Measurements from ENCODE around the gene ACER1.
A peak's percentile ranks its signal among the peaks of the same experiment; 100 is the strongest.
"Not testable (repeated sequence)": the region's sequence is repeated elsewhere in the genome, so short reads cannot be mapped to it uniquely, and the experiment has no call there.

Gene ACER1, protein sequence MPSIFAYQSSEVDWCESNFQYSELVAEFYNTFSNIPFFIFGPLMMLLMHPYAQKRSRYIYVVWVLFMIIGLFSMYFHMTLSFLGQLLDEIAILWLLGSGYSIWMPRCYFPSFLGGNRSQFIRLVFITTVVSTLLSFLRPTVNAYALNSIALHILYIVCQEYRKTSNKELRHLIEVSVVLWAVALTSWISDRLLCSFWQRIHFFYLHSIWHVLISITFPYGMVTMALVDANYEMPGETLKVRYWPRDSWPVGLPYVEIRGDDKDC

DNA sequence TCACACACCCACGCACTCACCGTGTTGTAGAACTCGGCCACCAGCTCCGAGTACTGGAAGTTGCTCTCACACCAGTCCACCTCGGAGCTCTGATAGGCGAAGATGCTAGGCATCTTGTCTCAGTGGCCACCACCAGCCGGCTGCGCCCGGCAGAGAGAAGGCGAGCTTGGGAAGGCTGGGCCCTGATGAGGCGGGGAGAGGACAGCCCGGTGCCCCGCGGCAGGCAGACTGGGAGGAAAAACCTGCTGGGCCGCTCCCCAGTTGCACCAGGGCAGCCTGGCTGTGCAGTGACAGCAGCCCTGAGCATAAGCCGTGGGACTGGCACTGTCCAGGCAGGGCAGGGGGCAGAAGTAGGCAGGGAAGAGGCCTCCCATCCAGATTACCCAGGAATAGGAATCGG, at the start of gene ACER1:
TSS of gene ACER1 (minus strand) at position 174 of the 400 bp plus-strand sequence. CDS start at position 113, 61 bp downstream.
- DNase-seq (ENCODE audit: low spot score) = no peak

DNA sequence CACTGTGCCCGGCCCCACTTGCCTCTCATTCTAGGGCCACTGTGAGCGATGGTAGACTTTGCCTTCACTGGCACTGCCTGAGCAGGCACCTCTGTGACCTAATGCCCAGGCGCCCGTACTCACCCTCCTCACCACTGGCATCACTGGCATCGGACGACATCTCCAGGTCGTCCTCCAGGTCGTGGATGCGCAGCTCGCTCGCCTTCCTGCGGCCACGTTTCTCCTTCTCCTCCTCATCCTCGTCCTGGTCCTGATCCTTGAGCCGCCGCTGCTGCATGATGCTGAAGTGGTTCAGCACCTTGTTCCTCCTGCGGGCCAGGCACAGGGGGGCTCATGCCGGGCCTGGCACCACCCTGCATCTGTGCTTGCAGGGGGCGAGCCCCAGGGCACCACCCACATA, 49.8 kb upstream of the ACER1 start:
- DNase-seq (ENCODE audit: low spot score) = no peak

DNA sequence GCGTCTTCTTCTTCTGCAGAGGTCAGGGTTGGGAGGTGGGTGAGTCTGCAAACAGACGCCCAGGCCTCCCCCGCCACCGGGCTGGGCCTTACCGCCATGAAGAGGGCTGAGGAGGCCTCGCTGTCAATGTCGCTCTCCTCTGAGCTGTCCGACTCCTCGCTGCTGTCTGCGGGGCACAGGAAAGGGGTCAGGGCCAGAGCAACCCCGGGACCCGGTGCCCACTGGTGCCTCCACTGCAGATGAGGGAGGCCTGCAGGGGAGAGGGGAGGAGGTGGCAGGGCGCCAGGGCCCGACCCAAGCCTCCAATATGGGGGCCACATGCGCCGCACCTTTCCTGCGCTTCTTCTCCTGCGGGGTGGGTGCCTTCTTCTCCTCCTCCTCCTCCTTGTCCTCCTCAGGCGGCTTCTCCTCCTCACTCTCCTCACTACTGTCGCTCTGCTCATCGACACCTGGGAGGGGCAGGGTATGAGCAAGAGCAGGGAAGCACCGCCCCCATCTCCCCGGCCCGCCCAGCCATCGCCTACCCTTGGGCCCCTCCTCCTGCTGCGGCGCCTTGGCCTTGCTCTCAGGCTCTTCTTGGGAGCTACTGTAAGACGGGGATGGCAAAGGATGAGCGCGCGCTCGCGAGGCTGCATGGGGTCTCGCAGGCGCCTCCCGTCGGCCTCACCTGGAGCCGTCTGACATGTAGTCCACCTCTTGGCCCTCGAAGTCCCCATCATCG, 47.8 kb upstream of the ACER1 start:
- DNase-seq (ENCODE audit: low spot score) = no peak

DNA sequence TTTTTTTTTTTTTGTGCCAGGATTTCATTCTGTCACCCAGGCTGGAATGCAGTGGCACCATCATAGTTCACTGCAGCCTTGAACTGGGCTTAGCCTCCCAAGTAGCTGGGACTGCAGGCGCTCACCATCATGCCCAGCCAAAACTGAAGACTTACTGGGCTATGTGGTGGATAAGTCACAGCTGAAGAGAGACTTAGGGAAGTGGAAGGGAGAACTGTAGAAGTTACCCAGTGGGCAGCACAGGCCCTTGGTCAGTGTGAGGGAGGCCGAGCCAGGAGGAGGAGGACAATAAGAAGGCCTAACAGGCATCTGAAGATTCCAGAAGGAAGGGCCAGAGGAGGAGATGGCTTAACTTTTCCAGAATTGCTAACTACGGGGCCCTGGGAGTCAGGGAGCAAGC, 46.3 kb upstream of the ACER1 start:
- no peak for DNase-seq (ENCODE audit: low spot score)

DNA sequence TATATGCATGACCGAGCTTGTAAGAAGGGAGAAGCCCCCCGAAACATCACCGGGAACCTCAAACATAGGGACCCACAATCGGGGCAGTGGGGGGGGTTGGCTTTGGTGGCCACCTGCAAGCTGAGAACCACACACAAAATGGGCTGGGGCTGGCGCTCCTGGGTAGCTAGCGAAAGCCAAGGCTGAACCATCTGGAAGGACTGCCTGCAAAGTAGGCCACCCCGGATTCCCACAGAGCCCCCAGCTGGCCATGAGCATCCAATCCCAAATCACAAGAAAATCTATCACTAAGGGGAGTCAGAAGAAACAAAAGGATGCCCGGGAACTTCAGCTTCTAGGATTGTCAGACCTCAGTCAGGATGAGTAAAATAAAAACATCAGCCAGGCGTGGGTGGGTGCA, 45.1 kb upstream of the ACER1 start:
- no peak for DNase-seq (ENCODE audit: low spot score)

DNA sequence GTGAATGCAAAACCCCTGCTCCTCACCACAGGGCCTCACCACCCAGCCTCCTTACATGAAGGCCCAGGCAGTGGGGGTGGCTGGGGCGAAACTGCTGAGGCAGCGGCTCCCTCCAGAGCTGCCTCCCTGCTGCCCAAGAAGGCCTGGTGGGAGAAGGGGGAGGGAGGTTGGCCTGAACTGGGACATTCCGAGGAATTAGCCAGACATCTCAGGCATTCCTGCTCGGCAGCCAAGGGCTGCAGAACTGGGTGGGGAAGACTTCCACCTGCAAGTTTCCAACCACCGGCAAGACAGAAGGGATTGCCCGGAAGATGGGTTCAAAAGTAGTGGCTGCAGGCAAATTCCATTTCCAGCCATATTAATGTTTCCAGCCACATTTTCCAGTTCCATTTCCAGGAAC, 44.6 kb upstream of the ACER1 start:
- DNase-seq (ENCODE audit: low spot score) = no peak

DNA sequence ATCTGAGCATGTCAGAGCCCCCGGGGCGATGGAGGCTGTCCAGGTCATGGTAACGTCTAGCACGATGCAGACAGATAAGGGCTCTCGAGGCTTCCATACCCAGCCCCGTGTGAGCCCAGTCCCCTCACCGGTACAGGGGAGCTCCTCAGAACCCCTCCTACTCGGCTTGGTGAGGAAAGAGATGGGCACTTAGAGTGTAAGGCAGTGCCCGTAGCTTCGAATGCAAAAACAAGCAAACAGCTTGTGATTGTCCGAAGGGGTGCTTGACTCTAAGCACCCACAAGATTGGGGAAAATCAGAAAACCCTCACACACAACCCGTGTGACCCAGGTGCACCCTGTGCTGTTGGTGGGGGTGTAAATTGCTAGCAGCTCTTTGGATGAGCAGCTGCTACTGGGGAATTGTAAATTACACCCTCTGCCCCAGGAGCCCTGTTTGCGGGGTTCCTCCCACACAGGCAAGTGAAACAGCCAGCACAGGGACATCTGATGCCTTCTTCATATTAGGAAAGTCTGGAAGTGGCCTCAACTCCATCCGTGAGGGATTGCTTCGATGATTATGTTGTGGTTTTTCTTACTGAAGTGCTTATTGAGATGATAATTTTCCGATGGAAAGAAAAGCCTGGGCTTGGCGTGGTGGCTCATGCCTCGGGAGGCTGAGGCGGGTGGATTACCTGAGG, 43.2 kb upstream of the ACER1 start:
- no peak for DNase-seq (ENCODE audit: low spot score)

DNA sequence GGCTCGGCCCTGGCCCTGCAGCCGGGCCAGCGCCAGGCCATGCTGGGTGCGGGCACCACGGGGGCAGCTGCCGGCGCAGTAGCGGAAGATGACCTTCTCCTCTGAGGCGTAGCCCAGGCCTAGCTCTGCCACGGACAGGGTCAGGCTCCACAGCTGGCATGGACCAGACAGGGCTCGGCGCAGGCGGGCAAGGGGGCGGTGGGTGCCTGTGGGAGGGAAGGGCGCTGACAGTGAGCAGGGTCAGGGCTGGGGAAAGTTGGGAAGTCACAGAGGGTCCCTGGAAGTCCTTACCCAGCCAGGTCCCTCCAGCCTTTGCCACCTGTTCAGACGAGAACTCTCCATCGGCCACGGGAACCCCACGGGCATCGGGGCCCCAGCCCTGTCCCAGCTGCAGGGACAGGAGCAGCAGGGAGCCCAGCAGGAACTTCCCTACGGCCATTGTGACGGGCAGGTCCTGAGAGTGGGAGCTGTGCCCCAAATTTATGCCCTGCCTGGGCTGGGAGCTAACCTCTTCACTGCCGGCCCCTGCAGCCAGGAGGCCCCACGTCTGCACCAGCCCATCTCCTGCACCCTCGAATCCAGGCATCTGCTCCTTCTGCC, 42.1 kb upstream of the ACER1 start, which contains the start of gene PSPN:
TSS of gene PSPN (minus strand) at position 523 of the 600 bp plus-strand sequence. CDS start at position 439, 84 bp downstream.
- DNase-seq (ENCODE audit: low spot score) = no peak

DNA sequence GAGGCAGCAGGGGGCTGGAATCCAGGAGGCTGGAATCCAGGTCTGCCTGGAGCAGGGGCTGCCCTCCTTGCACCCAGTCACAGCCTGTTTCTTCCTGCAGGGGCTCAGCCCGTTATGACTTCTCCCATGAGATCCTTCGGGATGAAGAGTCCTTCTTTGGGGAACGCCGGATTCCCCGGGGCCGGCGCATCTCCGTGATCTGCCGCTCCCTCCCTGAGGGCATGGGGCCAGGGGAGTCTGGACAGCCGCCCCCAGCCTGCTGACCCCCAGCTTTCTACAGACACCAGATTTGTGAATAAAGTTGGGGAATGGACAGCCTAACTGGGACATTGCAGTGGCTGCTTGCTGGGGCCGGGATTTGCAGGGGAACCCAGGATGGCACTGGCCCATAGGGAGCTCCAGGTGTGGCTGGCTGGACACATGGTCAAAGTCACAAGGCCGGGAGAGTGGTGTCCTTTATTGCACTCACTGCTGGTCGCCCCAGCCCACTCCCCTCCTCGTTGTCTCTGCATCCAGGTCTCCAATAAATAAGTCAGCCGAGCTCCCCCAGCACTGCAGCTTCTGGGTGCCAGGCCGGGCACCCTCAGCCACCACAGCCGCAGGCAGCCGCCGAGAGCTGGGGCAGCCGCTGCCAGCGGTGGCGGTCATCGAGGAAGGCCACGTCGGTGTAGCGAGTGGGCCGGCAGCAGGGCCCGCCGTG, 41.4 kb upstream of the ACER1 start:
- no peak for DNase-seq (ENCODE audit: low spot score)

DNA sequence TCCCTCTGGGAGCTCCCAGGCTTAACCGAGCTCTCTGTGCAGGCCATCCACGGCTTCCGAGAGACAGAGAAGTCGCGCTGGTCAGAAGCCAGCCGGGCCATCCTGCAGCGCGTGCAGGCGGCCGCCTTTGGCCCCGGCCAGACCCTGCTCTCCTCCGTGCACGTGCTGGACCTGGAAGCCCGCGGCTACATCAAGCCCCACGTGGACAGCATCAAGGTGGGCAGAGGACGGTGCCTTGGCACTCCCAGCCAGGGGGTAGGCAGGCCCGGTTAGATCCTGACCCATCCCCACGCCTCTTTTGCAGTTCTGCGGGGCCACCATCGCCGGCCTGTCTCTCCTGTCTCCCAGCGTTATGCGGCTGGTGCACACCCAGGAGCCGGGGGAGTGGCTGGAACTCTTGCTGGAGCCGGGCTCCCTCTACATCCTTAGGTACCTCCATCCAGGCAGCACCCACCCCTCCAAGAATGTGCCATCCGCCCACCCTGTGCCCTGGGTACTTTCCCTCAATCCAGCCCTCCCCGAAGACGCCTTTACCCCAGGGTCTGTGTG, 40.8 kb upstream of the ACER1 start:
- no peak for DNase-seq (ENCODE audit: low spot score)

DNA sequence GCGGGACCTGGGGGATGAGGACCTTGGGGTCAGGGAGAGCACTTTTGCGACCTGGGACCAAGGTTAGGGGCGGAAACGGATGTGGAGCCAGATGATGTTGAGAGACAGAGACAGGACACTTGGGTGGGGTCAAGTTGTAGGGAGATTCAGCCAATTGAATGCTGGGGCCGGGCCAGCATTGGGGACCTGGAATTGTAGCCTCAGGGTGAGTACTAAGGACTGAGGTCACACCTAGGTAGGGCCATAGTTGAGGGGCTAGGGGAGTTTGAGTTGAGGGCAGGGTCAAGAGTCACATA, 40.3 kb upstream of the ACER1 start:
- DNase-seq (ENCODE audit: low spot score) = no peak

DNA sequence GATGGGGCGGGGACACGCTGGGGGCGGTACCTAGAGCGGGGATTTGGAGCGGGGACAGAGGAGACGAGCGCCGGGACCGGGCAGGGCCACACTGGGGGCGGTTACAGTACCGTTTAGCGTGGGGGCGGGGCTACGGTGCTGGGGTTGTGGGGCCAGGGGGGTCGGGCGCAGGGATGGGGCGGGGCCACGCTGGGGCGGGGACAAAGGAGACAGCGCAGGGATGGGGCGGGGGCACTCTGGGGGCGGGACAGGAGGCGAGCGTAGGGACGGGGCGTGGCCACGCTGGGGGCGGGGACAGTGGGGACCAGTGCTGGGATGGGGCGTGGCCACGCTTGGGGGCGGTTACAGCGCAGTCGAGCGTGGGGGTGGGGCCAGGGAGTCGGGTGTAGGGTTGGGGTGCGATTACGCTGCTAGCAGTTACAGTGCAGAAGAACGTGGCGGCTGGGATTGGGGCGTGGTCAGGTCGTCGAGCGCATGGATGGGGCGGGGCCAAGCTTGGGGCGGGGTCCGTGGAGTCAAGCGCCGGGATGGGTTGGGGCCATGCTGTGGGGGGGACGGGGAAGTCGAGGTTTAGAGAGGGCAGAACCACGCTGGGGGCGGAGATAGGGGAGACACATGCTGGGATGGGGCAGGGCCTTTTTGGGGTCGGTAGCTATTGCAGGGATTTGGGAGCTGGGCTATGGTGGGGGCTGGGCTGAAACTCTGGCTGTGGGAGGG, 39.8 kb upstream of the ACER1 start:
- DNase-seq (ENCODE audit: low spot score) = peak; percentile 97

DNA sequence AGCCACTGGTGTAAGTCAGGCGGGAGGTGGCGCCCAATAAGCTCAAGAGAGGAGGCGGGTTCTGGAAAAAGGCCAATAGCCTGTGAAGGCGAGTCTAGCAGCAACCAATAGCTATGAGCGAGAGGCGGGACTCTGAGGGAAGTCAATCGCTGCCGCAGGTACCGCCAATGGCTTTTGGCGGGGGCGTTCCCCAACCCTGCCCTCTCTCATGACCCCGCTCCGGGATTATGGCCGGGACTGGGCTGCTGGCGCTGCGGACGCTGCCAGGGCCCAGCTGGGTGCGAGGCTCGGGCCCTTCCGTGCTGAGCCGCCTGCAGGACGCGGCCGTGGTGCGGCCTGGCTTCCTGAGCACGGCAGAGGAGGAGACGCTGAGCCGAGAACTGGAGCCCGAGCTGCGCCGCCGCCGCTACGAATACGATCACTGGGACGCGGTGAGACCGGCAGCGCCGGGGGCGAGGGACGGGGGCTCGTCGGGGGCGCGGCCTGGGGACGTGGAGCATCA, 39.2 kb upstream of the ACER1 start, which contains the start of gene ALKBH7:
TSS of gene ALKBH7 (plus strand) at position 201 of the 502 bp plus-strand sequence. CDS start at position 228, 27 bp downstream.
- DNase-seq (ENCODE audit: low spot score) = peak; percentile 100

DNA sequence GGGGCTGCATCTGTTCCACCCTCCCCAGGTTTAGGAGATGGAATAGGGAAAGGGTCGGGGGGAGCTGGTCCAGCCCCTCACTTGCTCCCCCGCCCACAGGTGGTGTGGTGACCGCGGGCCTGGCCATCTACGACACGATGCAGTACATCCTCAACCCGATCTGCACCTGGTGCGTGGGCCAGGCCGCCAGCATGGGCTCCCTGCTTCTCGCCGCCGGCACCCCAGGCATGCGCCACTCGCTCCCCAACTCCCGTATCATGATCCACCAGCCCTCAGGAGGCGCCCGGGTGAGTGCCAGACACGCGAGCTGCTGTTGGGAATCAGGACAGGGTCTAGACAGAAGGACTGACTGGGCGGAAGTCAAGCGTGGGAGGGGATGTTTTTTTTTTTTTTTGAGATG, 30.9 kb upstream of the ACER1 start:
- DNase-seq (ENCODE audit: low spot score) = no peak

DNA sequence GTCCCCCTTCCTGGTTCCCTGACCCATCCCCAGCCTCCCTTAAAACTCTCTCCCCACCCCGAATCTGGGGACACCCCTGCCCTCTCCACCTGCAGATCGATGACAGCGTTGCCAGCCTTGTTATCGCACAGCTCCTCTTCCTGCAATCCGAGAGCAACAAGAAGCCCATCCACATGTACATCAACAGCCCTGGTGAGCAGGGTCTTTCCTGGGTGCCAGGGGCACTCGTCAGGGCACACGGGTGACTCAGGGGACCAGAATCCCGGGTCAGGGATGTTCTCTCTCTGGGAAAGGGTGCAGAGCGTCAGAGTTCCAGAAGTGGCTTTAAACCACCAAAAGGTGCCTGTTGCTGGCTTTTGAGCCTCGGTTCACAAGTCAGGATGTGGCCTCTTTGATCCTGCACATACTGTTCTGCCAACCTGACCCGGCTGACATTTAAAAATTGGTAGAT, 29.0 kb upstream of the ACER1 start:
- no peak for DNase-seq (ENCODE audit: low spot score)

DNA sequence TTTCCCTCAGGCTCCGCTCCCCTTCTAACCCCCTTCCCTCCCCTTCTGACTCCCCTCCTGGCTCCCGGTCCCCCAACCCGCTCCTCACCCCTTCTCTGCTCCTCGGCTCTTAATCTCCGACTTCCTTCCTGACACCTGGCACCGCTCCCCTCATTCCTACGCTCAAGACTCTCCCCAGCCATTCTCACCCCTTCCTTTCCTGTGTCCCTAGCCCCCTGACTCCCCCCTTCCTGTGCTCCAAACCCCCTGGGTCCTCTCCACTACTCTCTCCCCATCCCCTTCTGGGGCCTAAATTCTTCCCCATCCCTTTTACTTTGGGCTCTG, 28.6 kb upstream of the ACER1 start:
- no peak for DNase-seq (ENCODE audit: low spot score)

DNA sequence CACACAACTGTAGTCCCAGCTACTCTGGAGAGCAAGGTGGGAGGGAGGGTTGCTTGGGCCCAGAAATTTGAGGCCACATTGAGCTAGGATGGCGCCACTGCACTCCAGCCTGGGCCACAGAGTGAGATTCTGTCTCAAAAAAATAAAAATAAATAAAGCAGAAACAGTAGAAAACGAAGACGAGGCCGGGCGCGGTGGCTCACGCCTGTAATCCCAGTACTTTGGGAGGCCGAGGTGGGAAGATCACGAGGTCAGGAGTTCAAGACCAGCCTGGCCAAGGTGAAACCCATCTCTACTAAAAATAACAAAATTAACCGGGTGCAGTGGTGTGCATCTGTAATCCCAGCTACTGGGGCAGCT, 27.4 kb upstream of the ACER1 start:
- not testable (repeated sequence) for DNase-seq (ENCODE audit: low spot score)

DNA sequence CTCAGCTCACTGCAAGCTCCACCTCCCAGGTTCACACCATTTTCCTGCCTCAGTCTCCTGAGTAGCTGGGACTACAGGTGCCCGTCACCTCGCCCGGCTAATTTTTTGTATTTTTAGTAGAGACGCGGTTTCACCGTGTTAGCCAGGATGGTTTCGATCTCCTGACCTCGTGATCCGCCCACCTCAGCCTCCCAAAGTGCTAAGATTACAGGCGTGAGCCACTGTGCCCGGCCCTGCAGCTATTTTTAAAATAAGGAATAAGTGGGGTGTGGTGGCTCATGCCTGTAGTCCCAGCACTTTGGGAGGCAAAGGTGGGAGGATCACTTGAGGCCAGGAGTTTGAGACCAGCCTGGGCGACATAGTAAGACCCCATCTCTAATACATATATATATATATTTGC, 27.0 kb upstream of the ACER1 start:
- DNase-seq (ENCODE audit: low spot score) = not testable (repeated sequence)

DNA sequence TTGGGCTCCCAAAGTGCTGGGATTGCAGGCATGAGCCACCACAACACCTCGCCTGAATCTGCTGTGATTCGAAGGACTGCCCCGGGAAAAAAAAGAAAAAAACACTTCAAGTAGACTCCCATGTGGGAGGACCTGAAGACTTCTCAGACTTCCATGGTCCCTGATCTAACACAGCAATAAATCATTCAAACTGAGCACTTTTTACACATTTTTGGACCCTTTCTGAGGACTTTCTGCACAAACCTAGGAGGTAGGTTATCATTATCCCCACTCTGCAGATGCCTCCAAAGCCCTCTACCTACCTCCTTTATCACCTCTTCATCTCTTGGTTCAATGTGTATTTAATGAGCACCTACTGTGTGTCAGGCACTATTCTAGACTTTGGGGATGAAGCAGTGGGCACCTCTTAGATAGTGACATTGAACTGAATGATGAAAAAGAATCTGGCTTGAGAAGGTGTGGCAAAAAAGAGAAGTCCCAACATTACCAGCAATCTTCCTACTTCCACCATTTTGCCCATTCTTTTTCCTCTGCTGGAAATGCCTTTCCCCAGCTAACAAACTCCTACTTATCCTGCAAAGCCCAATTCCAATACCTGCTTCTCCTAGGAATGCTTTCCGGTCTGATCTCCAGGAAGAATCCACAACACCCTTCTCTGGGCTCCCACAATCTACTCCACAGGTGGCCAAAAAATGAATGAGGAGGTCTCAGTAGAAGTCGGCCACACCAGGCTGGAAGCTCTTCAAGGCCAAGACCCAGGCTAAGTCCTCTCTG, 26.3 kb upstream of the ACER1 start:
- no peak for DNase-seq (ENCODE audit: low spot score)

DNA sequence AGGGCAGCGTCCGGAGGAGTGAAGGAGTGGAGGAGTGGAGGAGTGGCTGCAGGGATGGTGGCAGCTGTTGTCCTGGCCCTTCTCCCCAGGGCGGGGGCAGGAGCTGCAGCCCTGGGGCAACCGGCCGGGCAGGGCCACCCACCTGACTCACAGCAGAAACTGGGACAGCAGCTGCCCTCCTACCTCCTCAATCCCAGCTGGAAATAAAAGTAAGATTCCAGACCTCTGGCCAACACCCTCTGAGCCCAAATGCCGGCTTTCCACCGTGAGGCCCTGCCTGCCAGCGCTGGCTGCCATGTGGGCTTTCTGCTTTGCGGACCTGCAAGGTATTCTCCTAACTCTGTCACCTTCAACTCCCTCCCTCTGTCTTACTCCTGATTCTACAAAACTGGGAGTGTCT, 24.6 kb upstream of the ACER1 start:
- no peak for DNase-seq (ENCODE audit: low spot score)
